ENCODE measurements around the gene C10orf71.

C10orf71 gene

DNA sequence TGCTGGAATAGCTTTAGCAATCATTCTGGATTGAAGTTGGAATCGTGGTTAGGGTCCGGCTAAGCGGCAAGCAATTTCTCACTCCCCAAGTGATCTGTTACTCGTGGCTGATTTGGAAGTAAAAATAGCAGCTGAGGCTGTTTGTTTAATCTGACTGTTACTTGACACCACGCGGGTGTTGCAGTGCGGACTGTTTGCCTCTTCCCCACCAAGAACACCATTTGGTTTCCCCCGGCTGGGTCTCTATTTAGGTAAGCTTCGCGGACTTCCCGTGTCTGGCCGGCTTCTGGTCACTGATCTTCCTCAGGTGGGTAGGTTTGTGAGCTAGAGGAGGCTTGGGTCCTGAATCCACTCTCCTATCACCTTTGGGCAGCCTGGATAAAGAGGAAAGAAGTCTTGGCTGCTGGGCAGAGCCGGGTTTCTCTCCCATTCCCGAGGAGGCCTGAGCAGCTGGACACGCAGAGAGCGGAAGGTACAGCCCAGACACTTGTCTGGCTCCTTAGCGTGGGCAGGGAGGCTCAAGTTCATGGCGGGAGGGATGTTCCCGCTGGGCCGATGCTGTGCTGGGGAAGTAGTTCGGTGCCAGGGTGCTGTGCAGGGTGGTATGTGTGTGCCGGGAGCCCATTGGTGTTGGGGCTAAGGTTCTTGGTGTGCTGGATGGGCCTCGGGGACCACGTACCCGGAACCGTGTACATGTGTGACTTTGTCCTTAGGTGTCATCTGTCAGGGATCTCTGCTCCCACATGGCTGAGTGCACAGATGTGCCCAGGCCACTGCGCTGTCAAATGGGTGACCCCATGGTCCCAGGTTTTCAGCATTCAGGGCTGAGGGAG lies at the start of gene C10orf71:
TSS of gene C10orf71 (plus strand) at position 188 of the 833 bp plus-strand sequence. CDS start 23,376 bp downstream, outside the sequence.
- no peak for DNase-seq

DNA sequence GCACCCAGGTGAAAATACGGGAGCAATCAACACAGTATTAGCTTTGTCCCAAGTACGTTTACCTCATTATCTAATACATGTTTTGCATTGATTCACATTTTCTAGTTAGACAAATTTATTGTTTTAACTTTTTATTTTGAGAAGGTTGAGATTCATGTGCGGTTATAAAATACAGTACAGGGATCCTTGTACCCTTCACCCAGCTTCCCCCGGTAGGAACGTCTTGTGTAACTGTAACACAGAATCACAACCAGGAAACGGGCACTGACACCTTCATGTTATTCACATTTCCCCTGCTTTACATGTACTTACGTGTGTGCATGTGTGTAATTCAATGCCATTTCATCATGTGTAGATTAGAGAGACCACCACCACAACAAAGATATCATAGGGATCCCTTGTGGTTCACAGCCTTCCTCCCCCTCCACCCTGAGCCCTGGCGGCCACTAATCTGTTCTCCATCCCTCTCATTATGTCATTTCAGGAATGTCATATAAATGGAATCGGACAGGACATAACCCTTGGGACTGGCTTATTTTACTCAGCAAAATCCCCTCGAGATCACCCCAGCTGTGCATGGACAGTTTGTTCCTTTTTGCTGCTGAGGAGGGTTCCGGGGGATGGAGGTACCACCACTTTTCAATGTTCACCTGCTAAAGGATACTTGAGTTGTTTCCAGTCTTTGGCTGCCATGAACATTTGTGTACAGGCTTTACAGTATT lies 46.5 kb upstream of the C10orf71 start:
- no peak for DNase-seq

DNA sequence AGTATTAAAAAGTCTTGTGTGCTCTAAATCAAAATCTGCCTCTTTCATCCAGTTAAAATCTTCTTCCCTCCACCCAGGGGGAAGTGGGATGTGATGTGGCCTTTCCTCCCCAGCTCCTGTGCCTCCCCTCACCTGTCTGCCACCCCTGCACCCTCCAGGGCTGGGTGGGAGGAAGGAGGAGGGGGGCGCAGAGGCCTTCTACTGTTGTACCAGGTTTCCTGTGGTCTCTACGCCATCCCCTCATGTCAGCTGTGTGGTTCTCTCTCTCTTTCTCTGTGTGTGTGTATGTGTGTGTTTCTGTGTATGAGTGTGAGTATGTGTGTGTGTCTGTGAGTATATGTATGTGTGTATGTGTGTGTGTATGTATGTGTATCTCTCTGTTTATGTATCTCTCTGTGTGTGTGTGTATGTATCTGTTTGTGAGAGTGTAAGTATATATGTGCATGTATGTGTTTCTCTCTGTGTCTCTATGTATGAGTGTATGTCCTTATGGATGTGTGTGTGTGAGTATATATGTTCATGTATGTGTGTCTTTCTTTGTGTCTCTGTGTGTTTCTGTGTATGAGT lies 45.5 kb upstream of the C10orf71 start:
- DNase-seq: peak; percentile 23

- no peak for DNase-seq
Observed at GRCh38 chr10:49254150-49254549, 44.8 kb upstream of the C10orf71 start.

DNA sequence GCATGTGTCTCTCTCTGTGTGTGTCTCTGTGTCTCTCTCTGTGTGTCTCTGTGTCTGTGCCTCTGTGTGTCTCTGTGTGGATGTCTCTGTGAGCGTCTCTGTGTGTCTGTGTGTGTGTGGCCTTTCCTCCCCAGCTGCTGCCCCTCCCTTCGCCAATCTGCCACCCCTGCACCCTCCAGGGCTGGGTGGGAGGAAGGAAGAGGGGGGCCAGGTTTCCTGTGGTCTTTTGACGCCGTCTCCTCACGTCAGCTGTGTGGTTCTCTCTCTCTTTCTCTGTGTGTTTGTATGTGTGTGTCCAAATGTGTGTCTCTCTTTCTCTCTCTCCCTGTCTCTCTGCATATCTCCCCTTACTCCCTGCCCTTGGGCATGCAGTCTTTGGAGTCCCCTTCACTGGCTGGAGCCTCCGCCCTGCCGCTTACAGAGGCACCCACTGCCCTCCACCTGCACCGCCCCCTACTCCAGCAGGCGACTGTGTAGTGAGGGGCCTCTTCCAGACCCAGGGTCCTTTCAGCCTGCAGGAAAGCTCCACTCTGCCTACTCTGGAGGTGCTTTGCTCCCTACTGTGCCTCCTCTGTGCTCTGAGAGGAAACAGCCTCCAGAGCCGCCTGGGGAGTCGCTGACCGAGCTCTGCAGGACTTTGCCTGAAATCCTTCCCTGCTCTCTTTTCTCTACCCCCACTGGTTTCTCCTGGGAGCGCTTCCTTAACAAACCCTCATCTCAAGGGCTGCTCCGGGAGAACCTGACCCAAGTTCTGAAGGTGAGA lies 44.2 kb upstream of the C10orf71 start:
- DNase-seq: peak; percentile 47

GRCh38 chr10:49255883-49256282 lies 43.1 kb upstream of the C10orf71 start:
- DNase-seq: no peak

DNA sequence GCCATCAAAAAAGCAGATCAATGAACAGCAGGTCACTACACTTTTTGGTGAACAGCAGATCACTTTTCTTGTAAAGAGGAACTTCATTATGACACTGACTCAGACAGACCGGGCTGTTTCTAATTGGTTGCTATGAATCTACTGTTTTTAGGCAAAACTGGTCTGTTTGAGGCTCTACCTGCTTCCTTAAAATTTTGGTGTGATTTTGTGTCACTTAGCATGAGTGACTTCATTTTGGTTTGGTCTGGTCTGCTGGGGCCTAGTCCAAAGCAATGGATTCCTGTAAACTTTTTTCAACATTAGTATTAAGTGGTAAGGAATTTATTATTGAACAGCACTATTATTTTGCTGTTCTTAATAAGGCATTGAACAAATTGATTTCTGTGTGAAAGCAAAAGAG lies 41.8 kb upstream of the C10orf71 start:
- peak; percentile 44 for DNase-seq

DNA sequence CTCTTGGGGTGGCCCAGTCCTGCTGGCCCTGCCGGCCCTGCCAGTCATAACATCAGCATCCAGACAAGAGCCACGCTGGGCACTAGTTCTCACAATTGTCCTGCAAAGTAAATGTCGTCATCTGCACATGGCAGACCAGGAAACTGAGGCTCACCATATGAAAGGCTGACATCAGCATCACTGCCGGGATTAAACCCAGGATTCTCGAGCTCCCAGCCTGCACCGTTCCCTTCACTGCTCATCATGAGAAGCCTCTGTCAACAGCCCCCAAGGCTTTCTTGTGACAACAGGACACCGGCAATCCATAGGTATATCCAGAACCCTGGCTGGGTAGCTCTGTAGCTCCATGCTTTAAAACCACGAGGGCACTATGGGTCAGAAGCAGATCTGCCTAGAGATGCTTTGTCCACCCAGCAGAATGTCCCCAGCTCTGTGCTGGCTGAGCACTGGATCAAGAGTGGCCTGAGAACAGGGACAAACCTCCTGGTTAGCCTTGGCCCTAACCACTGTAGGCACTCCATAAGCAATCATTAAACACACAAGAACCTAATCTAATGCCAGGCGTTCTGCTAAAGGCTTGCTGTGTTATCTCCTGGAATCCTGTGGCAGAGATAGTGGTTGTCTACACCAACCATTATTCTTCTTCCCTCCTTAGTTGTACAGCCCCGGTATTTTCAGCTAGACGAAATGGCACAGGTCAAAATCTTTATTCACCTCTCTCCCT lies 41.2 kb upstream of the C10orf71 start:
- peak; percentile 36 for DNase-seq

GRCh38 chr10:49258350-49258683 lies 40.7 kb upstream of the C10orf71 start:
- no peak for DNase-seq

DNA sequence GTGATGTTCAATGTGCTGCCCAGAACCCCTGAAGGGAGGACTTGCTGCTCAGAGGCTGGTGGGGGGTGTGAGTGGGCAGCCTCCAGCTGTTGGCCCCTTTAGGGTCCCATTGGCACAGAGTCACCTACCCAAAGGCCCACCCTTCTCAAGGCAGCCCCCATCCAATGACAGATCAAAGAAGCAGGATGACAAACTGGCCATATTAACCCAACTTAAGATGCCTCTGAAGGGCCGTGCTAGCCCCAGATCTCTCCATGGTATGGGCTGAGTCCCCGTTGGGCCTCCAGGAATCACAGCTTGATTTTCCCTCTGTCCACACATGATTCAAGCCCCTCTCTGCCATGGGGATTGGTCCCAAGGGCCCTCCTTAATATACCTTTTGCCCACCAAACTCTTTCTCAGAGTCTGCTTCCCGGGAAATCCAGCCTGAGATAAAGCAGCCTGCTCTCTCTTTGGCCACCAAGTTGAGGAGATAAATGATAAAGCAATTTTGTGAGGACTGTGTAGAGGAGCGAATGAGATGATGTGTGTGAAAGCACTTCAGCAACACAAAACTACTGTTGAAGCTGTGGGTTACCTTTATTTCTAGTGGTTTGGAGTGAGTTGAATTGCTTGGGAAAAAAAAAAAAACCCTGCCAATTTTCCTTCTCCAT lies 38.2 kb upstream of the C10orf71 start:
- DNase-seq: no peak

- DNase-seq: no peak
Observed at GRCh38 chr10:49263591-49263990, 35.4 kb upstream of the C10orf71 start.

- no peak for DNase-seq
Observed at GRCh38 chr10:49264177-49264677, 34.7 kb upstream of the C10orf71 start.

GRCh38 chr10:49265885-49266284 lies 33.1 kb upstream of the C10orf71 start:
- DNase-seq: no peak

GRCh38 chr10:49268185-49268584 lies 30.8 kb upstream of the C10orf71 start:
- DNase-seq: no peak

DNA sequence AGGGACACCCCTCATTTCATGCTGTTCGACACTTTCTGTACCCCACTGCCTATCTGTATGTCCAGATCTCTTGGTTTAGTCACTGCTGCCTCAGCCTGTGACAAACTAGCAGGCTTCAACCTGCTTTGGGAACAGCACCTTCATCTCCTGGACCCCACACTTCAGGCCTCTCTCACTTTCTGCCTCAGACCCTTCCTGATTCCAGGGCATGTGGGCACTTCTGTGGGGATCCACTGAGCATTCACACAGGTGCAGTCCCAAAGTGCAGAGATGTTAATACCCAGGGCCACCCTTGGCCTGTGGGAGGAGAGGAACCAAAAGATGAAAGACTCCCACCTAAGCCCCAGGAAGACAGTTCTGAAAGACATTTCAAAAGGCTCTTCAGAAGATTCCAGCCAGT lies 29.4 kb upstream of the C10orf71 start:
- DNase-seq: no peak

DNA sequence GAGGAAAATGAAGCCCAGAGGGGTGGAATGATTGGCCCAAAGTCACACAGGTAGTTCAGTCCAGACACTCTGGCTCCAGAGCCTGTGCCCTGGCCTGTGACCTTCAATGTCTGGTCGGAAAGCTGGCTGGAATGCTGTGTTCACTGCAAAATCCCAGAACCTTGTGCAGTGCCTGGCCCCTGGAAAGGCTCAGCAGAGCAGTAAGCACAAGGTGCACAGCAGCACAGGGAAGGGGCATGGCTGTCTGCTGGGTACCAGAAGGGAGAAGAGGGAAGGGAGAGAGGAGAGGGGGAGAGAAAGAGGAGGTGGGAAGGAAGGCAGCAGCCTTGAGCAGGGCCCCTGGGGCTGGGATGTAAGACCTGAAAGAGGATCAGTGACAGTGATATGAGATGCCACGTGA lies 28.4 kb upstream of the C10orf71 start:
- DNase-seq: no peak

- no peak for DNase-seq
Observed at GRCh38 chr10:49271346-49271745, 27.6 kb upstream of the C10orf71 start.

GRCh38 chr10:49272251-49273081 lies 26.5 kb upstream of the C10orf71 start:
- peak; percentile 60 for DNase-seq

GRCh38 chr10:49273082-49273465 lies 25.9 kb upstream of the C10orf71 start:
- peak; percentile 20 for DNase-seq

DNA sequence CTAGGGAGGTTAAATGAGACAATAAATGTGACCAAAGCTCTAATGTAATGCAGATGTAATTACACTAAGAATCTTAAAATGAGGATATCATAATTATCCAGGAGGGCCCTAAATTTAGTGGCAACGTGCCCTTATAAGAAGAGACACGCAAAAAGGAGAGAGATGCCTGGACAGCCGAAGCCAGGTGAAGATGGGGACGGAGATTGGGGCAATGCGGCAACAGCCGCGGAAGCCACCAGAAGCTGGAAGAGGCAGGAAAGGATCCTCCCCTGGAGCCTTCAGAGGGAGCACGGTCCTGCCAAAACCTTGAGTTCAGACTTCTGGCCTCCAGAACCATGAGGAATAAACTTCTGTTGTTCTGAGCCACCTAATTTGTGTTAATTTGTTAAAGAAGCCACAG lies 25.3 kb upstream of the C10orf71 start:
- DNase-seq: no peak

- no peak for DNase-seq
Observed at GRCh38 chr10:49274886-49275285, 24.1 kb upstream of the C10orf71 start.

All from hematopoietic multipotent progenitor cell treated with erythropoietin and hydrocortisone succinate and interleukin-3 and kit ligand, for 6 days (in vitro differentiated cells).